RWPE1 (cell line): Measurements from ENCODE around the gene GOT2.

ENCODE experiments used
- CTCF ChIA-PET: fragments of 350-600 bp; sonication (Branson Sonifier 250); formaldehyde crosslinking; extraction: SDS; loops from one replicate; lab custom pipeline; 2021; lab: Yijun Ruan, JAX
- POLR2A ChIA-PET: fragments of 400-600 bp; formaldehyde crosslinking; extraction: SDS; loops from one replicate; lab custom pipeline; 2020; ENCODE audit warnings: antibody characterized with exemption; ENCODE audit not compliant: low non-redundant PET; lab: Yijun Ruan, JAX
- DNase-seq: peaks from one replicate; pipeline ENCODE4 v3.0.0; 2012; ENCODE audit warnings: low spot score
- H3K27ac ChIP-seq: fragments of 450-650 bp; 2 replicates; pipeline ENCODE4 v1.5.1; 2017
- CTCF ChIP-seq: fragments of 450-650 bp; conservative IDR thresholded peaks from 2 replicates; pipeline ENCODE4 v1.5.1; 2017; ENCODE audit warnings: low read depth, mild to moderate bottlenecking

GOT2 gene

GRCh38 chr16:58684001-58684353, 50.1 kb downstream of the GOT2 start:
- peak overlapping the region; percentile 50 for H3K27ac ChIP-seq

GRCh38 chr16:58679763-58680162, 54.4 kb downstream of the GOT2 start:
- no peak overlapping the region for H3K27ac ChIP-seq
- TF ChIP-seq CTCF, result no peak
- POLR2A ChIA-PET, result no interaction called here
- CTCF ChIA-PET, result interaction anchor here (2.6 kb wide), 1 partner anchor 77 kb away, joined by 19 read pairs; no protein-coding TSS in a partner anchor
- DNase-seq, result no peak

More at GRCh38 chr16:58684001-58684353, 50.1 kb downstream of the GOT2 start:
- no peak for DNase-seq
- no peak for TF ChIP-seq CTCF
- ChIA-PET CTCF (interaction anchor here (1.0 kb wide), 1 partner anchor 73 kb away, joined by 3 read pairs; no protein-coding TSS in a partner anchor), POLR2A (no interaction called here)

- CTCF ChIA-PET, result interaction anchor here (0.5 to 2.6 kb wide), 7 partner anchors 8 to 482 kb away, joined by 3 to 19 read pairs (median 3); no protein-coding TSS in a partner anchor
- POLR2A ChIA-PET, result no interaction called here
- H3K27ac ChIP-seq, result no peak overlapping the region
- no peak for TF ChIP-seq CTCF
- DNase-seq, result no peak
Measured at GRCh38 chr16:58678716-58679115, 55.4 kb downstream of the GOT2 start.

- no peak for DNase-seq
- H3K27ac ChIP-seq, result no peak overlapping the region
- ChIA-PET CTCF (interaction anchor here (0.6 to 2.6 kb wide), 4 partner anchors 76 to 481 kb away, joined by 3 to 19 read pairs (median 4); no protein-coding TSS in a partner anchor), POLR2A (interaction anchor here (0.6 kb wide), 1 partner anchor 75 kb away, joined by 3 read pairs; no protein-coding TSS in a partner anchor)
- TF ChIP-seq CTCF, result no peak
Measured at GRCh38 chr16:58678269-58678668, 55.8 kb downstream of the GOT2 start.

GRCh38 chr16:58670946-58671583, 63.1 kb downstream of the GOT2 start:
- POLR2A ChIA-PET, result no interaction called here
- TF ChIP-seq CTCF, result no peak
- CTCF ChIA-PET, result no interaction called here
- no peak for DNase-seq
- H3K27ac ChIP-seq, result no peak overlapping the region

GRCh38 chr16:58670177-58670576, 63.9 kb downstream of the GOT2 start:
- POLR2A ChIA-PET, result no interaction called here
- no peak for DNase-seq
- no peak overlapping the region for H3K27ac ChIP-seq
- CTCF ChIA-PET, result interaction anchor here (0.6 kb wide), 1 partner anchor 174 kb away, joined by 3 read pairs; no protein-coding TSS in a partner anchor
- no peak for TF ChIP-seq CTCF
